ENCODE results near the gene MYO7B. TPM values are rescaled to one million over a fixed set of nuclear protein-coding genes. Genes with fewer than 3 reads are reported as not detected.

The MYO7B gene
- total RNA-seq, 4 donors from 2014 or later = 0.27 to 0.77 (median 0.54) TPM; not detected in 1

DNA sequence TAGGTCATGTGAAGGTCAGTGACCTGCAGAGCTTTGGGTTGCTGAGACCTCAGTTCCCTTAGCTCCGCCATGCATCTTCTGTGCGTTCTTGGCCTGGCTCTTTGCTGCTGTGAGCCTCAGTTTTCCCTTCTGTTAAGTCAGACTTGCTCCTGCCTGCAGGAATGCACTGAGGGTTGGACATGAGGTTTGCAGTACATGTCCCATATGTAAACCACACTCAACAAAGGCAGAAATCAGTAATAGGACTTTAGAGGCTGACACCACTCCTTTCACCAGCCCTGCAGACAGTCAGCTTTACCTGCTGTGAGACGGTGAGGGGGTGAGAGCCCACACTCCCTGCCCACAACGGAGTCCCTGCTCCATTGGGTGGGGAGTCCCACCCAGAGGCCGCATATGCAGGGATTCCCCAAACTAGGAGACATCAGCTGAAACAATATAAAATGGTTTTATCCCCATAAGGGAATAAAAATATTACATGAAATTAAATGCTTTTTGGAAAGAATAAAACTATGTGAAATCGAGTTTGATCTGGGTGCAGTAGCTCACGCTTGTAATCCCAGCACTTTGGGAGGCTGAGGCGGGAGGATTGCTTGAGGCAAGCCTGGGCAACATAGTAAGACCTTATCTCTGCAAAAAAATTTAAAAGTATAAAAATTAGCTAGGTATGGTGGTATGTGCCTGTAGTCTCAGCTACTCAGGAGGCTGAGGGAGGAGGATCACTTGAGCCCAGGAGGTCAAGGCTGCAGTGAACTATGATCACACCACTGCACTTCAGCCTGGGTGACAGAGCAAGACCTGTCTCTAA, 55.1 kb downstream of the MYO7B start:
- TF ChIP-seq, protein P1, sequence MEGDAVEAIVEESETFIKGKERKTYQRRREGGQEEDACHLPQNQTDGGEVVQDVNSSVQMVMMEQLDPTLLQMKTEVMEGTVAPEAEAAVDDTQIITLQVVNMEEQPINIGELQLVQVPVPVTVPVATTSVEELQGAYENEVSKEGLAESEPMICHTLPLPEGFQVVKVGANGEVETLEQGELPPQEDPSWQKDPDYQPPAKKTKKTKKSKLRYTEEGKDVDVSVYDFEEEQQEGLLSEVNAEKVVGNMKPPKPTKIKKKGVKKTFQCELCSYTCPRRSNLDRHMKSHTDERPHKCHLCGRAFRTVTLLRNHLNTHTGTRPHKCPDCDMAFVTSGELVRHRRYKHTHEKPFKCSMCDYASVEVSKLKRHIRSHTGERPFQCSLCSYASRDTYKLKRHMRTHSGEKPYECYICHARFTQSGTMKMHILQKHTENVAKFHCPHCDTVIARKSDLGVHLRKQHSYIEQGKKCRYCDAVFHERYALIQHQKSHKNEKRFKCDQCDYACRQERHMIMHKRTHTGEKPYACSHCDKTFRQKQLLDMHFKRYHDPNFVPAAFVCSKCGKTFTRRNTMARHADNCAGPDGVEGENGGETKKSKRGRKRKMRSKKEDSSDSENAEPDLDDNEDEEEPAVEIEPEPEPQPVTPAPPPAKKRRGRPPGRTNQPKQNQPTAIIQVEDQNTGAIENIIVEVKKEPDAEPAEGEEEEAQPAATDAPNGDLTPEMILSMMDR (IDR thresholded peaks at IDR 0.05) = no peak
- no peak for TF ChIP-seq POLR2AphosphoS5 (IDR thresholded peaks at IDR 0.05)
- no peak for TF ChIP-seq POLR2A (IDR thresholded peaks at IDR 0.05)
- no peak for TF ChIP-seq EP300 (IDR thresholded peaks at IDR 0.05)
- Histone ChIP-seq H3K27me3 (no peaks in the 10 kb centered on the region), H3K36me3 (no peaks in the 10 kb centered on the region), H3K9me3 (no peaks in the 10 kb centered on the region), H3K4me3 (no peak overlapping the region), H3K27ac (no peak overlapping the region), H3K4me1 (no peaks in the 10 kb centered on the region)
- WGBS, 2 donors (ENCODE audit: low coverage in 1 of 2) = 88 to 93% methylated on average over 3 to 8 of the region's 8 CpGs
- no peak for ATAC-seq

DNA sequence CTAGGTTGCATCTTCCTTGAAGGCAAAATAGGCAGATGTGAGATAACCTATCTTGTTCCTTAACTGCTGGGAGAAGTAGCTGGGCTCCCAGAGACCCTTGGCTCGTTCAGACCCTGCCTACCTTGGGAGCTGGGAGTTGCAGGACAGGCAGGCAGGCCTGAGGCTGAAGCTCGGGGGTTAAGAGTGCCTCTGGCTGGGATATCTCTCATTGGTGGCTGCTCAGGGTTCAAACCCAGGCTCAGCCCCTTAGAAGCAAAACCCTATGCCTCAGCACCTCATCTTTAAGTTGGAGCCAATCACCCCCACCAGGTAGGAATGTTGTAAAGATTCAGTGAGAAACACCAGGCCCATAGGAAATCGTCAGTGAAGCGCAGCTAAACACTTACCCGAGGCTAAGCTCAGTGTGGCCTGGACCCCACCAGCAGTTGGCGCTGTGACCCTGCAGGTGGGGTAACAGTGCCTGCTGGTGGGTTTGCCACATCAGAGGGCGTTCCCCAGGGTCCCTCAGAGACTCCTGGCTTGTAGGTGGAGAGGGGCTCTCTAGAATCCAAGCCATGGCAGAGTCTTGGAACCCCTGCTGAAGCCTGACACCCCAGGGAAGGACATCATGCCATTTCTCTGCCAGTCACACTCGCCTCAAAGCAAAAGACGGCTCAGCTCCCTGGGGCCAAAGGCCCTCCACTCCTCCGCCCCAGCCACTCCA, 55.9 kb downstream of the MYO7B start:
- WGBS, 2 donors (ENCODE audit: low coverage in 1 of 2) = 33 to 80% methylated on average over 1 of the region's 10 CpGs
- peak; percentile 77 for ATAC-seq
- Histone ChIP-seq H3K36me3 (no peaks in the 10 kb centered on the region), H3K27ac (no peak overlapping the region), H3K4me3 (no peak overlapping the region), H3K9me3 (no peaks in the 10 kb centered on the region), H3K4me1 (no peaks in the 10 kb centered on the region), H3K27me3 (no peaks in the 10 kb centered on the region)
- TF ChIP-seq EP300 (IDR thresholded peaks at IDR 0.05) = no peak
- TF ChIP-seq, protein P1 (IDR thresholded peaks at IDR 0.05) = peak; percentile 78 to 95 (median 82)

DNA sequence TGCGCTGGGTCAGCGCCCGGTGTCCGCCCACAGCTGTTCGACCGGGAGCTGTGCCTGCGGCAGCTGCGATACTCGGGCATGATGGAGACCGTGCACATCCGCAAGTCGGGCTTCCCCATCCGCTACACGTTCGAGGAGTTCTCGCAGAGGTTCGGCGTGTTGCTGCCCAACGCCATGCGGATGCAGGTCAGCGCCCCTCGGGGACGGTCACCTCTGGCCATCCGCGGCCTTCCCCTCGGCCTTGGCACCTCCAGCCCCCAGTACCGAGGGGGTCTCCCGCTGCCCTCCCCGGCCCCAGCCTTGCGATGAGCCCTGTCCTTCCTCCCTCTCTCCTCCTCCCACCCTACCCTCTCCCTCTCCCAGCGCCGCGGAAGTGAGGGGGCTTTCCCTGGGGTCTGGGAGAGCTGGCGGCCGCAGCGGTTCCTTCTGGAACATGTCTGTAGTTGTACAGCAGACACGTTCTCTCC, 57.3 kb downstream of the MYO7B start:
- TF ChIP-seq POLR2A (IDR thresholded peaks at IDR 0.05) (no peak), POLR2AphosphoS5 (IDR thresholded peaks at IDR 0.05) (no peak), EP300 (IDR thresholded peaks at IDR 0.05) (no peak)
- TF ChIP-seq, protein P1 (IDR thresholded peaks at IDR 0.05) = no peak
- H3K4me1 ChIP-seq = no peaks in the 10 kb centered on the region
- H3K9me3 ChIP-seq = no peaks in the 10 kb centered on the region
- 100% methylated on average over 3 of the region's 37 CpGs; no CpG with 5 or more reads in 1 of the 2 donors for WGBS, 2 donors (ENCODE audit: low coverage in 1 of 2)
- no peak overlapping the region for H3K4me3 ChIP-seq
- no peaks in the 10 kb centered on the region for H3K27me3 ChIP-seq
- H3K36me3 ChIP-seq = no peaks in the 10 kb centered on the region
- H3K27ac ChIP-seq = no peak overlapping the region
- no peak for ATAC-seq

DNA sequence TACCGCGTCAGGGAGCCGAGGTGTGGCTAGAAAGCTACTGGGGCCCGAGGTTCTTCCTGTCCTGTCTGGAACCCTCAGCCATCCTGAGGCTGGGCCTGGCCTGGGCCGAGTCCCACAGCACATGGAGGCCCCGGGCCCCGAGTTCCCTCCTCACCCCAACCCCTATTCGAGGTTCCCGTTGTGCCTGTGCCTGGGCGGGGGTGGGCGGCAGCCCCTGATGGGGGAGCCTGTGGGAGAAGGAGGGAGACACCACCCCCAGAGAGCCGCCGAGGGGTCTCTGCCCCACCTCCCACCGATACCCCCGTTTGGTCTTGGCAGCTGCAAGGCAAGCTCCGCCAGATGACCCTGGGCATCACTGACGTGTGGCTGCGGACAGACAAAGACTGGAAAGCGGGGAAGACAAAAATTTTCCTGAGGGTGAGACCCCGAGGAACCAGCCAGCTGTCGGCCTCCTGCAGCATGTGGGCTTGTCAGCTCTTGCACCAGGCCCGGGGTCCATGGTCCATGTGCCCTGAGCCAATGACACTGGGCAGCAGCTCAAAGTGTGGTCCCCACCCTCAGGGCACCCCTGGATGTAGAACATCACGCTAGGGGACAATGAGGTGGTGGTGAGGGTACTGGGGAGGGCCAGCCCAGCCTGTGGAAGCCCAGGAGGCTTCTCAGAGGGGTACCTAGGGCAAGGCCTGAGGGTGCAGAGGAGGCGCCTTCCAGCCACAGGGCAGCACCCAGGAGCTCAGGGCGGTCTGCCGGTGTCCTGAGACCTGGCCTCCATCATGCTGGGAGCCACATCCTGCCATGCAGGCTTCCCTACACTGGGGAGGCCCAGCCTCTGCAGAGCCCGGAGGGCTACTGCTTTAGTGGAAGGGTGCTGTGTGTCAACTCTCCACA, 58.0 kb downstream of the MYO7B start:
- WGBS, 2 donors (ENCODE audit: low coverage in 1 of 2) = 100% methylated on average over 1 of the region's 27 CpGs; no CpG with 5 or more reads in 1 of the 2 donors
- Histone ChIP-seq H3K9me3 (no peaks in the 10 kb centered on the region), H3K36me3 (no peaks in the 10 kb centered on the region), H3K27me3 (no peaks in the 10 kb centered on the region), H3K27ac (no peak overlapping the region), H3K4me1 (no peaks in the 10 kb centered on the region), H3K4me3 (no peak overlapping the region)
- ATAC-seq = peak; percentile 16
- TF ChIP-seq EP300 (IDR thresholded peaks at IDR 0.05) = no peak
- TF ChIP-seq POLR2AphosphoS5 (IDR thresholded peaks at IDR 0.05) = no peak
- TF ChIP-seq, protein P1 (IDR thresholded peaks at IDR 0.05) = no peak
- no peak for TF ChIP-seq POLR2A (IDR thresholded peaks at IDR 0.05)

All from gastroesophageal sphincter (tissue), 4 donors.